ENCODE results near the gene PCDHA3. TPM values are rescaled to one million over a fixed set of nuclear protein-coding genes. Genes with fewer than 3 reads are reported as not detected.
"Not testable (repeated sequence)": the region's sequence is repeated elsewhere in the genome, so short reads cannot be mapped to it uniquely, and the experiment has no call there.

PCDHA3 gene
- total and polyA plus RNA-seq, 8 donors, result 0.24 to 1.2 (median 0.50) TPM

GRCh38 chr5:140821375-140822280 lies 20.8 kb downstream of the PCDHA3 start, which contains the start of gene PCDHA5:
PCDHA5 (plus strand) TSS chr5:140821613.
- 24 to 28% methylated on average over 39 of the region's 39 CpGs for WGBS, 2 donors
- no peaks in the 10 kb centered on the region for H3K27me3 ChIP-seq
- TF ChIP-seq CTCF (IDR thresholded peaks at IDR 0.05), result peak in 1 of 4 donors; percentile 17
- H3K4me1 ChIP-seq, result no peaks in the 10 kb centered on the region
- no peak for FAIRE-seq
- H3K27ac ChIP-seq, result no peak within 1 kb of the TSS
- intact Hi-C loops (cut with DNase I), result no loop called here
- no peak within 1 kb of the TSS for H3K4me3 ChIP-seq
- DNase-seq, result peak in 1 of 6 donors; percentile 62
- no peak for ATAC-seq
- H3K9me3 ChIP-seq, result no peaks in the 10 kb centered on the region
- H3K36me3 ChIP-seq, result no peaks in the 10 kb centered on the region

- no peaks in the 10 kb centered on the region for H3K4me1 ChIP-seq
- 25 to 27% methylated on average over 6 of the region's 6 CpGs for WGBS, 2 donors
- H3K36me3 ChIP-seq, result no peaks in the 10 kb centered on the region
- H3K27ac ChIP-seq, result no peak overlapping the region
- no peaks in the 10 kb centered on the region for H3K27me3 ChIP-seq
- H3K9me3 ChIP-seq, result no peaks in the 10 kb centered on the region
- DNase-seq (no peak), FAIRE-seq (no peak), ATAC-seq (no peak)
- no peak for TF ChIP-seq CTCF (IDR thresholded peaks at IDR 0.05)
- intact Hi-C loops (cut with DNase I), result no loop called here
- no peak overlapping the region for H3K4me3 ChIP-seq
Observed at GRCh38 chr5:140822281-140822629, 21.4 kb downstream of the PCDHA3 start.

GRCh38 chr5:140822969-140823368 lies 22.1 kb downstream of the PCDHA3 start:
- FAIRE-seq; H3K4me3 ChIP-seq; H3K27me3 ChIP-seq; H3K27ac ChIP-seq; intact Hi-C loops (cut with DNase I); ATAC-seq; H3K4me1 ChIP-seq; H3K9me3 ChIP-seq; H3K36me3 ChIP-seq: not testable (repeated sequence)
- 40 to 45% methylated on average over 48 of the region's 48 CpGs for WGBS, 2 donors
- DNase-seq, result peak in 2 of 6 donors; percentile 27 to 44

- H3K9me3 ChIP-seq, result no peaks in the 10 kb centered on the region
- 50 to 56% methylated on average over 10 to 38 of the region's 38 CpGs for whole genome bisulfite sequencing, 2 donors
- H3K36me3 ChIP-seq, result no peaks in the 10 kb centered on the region
- H3K27me3 ChIP-seq, result no peaks in the 10 kb centered on the region
- no peak overlapping the region for H3K27ac ChIP-seq
- intact Hi-C loops (cut with DNase I), result no loop called here
- FAIRE-seq (no peak), ATAC-seq (no peak), DNase-seq (peak in 2 of 6 donors; percentile 44 to 49)
- no peak for TF ChIP-seq CTCF (IDR thresholded peaks at IDR 0.05)
- H3K4me3 ChIP-seq, result no peak overlapping the region
- H3K4me1 ChIP-seq, result no peaks in the 10 kb centered on the region
Observed at GRCh38 chr5:140823475-140823874, 22.6 kb downstream of the PCDHA3 start.

GRCh38 chr5:140827704-140828361 lies 27.0 kb downstream of the PCDHA3 start, which contains the start of gene PCDHA6:
PCDHA6 (plus strand) TSS chr5:140827960; CDS start chr5:140828092, 132 bp downstream.
- no peak for TF ChIP-seq CTCF (IDR thresholded peaks at IDR 0.05)
- H3K27ac ChIP-seq, result no peak within 1 kb of the TSS
- ATAC-seq (peak in 2 of 4 donors; percentile 72 to 80), DNase-seq (peak in 1 of 6 donors; percentile 33), FAIRE-seq (no peak)
- peak within 1 kb of the TSS in 2 of 4 donors; percentile 13 to 20 for H3K4me3 ChIP-seq
- H3K4me1 ChIP-seq, result no peaks in the 10 kb centered on the region
- intact Hi-C loops (cut with DNase I), result no loop called here
- no peaks in the 10 kb centered on the region for H3K36me3 ChIP-seq
- H3K27me3 ChIP-seq, result no peaks in the 10 kb centered on the region
- no peaks in the 10 kb centered on the region for H3K9me3 ChIP-seq
- WGBS, 2 donors, result 17% methylated on average over 27 of the region's 27 CpGs
